Measurements from ENCODE around the gene RAPGEF6.
A peak's percentile ranks its signal among the peaks of the same experiment; 100 is the strongest.

GRCh38 chr5:131423056-131423455 is 212.0 kb downstream of the RAPGEF6 start:
- no peak for TF ChIP-seq ZNF585B (tag by site-specific recombination; IDR thresholded peaks at IDR 0.05)
- peak; percentile 24; the same call in 1 of the 2 replicates for TF ChIP-seq CTCF (tag by site-specific recombination; IDR thresholded peaks at IDR 0.05)
- no peak for TF ChIP-seq ZNF639 (tag by site-specific recombination; IDR thresholded peaks at IDR 0.05)
- TF ChIP-seq ZNF10 (tag by site-specific recombination; IDR thresholded peaks at IDR 0.05), result no peak
- TF ChIP-seq ZNF341 (tag by site-specific recombination; IDR thresholded peaks at IDR 0.05; ENCODE audit: low read depth), result no peak
- TF ChIP-seq ZNF24 (tag by site-specific recombination; IDR thresholded peaks at IDR 0.05), result no peak
- TF ChIP-seq ZNF548 (tag by site-specific recombination; IDR thresholded peaks at IDR 0.05), result no peak

Data from HEK293 (cell line).